AG09319 (cell line): ENCODE data around the gene VAC14.

Experiments
- DNase-seq: peaks from one replicate; pipeline ENCODE4 v3.0.0-alpha.2; 2010; ENCODE audit warnings: low read depth; ENCODE audit errors: extremely low read depth
- TF ChIP-seq, protein P1 (sequence below): IDR thresholded peaks from 2 replicates; pipeline ENCODE4 v1.5.1; 2011; ENCODE audit warnings: low read depth, mild to moderate bottlenecking, inconsistent platforms, low read length, moderate library complexity

The VAC14 gene

DNA sequence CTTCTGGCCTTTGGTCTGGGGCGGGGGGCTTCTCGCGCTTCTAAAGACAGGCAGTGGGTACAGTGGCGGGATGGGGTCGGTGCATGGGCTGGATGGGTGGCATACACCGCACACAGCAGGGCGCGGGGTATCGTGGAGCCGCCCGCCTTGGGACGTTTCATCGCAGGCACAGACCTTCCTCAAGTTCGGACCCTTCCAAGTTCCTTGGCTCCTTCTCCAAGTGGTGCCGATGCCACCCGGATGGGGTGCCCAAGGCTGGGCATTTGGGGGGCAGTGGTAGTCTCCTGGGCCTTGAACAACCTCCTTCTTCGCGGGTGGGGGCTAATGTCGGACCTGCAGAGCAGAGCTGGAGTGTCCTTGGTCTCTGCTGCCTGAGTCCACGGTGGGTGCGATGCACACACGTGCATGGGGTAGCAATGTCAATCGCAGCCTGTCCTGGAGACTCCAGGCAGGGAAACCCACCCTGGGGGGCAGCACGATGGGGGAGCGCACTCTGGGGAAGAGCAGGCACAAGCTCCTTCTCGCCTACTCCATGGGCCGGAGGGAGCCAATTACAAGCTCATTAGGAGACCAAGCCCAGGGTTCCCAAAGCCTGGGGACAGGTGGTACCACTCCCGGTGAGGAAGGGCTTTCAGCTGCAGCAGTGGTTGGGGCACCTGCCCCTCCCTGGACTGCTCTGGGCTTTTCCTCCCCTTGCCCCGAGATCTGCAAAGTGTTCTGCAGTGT, 114.4 kb downstream of the VAC14 start:
- TF ChIP-seq, protein P1, sequence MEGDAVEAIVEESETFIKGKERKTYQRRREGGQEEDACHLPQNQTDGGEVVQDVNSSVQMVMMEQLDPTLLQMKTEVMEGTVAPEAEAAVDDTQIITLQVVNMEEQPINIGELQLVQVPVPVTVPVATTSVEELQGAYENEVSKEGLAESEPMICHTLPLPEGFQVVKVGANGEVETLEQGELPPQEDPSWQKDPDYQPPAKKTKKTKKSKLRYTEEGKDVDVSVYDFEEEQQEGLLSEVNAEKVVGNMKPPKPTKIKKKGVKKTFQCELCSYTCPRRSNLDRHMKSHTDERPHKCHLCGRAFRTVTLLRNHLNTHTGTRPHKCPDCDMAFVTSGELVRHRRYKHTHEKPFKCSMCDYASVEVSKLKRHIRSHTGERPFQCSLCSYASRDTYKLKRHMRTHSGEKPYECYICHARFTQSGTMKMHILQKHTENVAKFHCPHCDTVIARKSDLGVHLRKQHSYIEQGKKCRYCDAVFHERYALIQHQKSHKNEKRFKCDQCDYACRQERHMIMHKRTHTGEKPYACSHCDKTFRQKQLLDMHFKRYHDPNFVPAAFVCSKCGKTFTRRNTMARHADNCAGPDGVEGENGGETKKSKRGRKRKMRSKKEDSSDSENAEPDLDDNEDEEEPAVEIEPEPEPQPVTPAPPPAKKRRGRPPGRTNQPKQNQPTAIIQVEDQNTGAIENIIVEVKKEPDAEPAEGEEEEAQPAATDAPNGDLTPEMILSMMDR: no peak
- DNase-seq: no peak

DNA sequence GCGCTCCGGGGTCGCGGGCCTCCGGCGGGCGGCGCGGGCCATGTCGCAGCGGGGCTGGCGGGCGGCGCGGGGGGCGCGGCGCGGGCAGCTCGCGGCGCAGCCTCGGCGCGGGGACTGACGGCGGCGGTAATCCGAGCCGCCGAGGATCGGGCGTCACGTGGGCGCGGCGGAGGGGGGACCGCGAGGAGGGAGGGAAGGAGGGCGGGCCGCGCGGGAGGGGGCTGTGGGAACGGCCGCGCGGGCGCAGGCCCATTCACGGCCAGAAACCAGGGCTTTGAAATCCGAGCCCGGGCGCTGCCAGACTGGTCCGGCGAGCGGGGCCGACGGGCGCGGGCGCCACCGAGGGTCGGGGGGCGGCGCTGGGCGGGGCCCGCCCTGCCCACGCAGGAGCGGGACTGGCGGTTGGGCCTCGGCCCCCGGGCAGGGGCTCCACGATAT, 115.0 kb downstream of the VAC14 start, which contains the start of gene MTSS2:
MTSS2 (minus strand) TSS at position 116 of the 438 bp plus-strand sequence. CDS start 262 bp downstream, outside the sequence.
- DNase-seq: peak; percentile 80
- TF ChIP-seq, protein P1: no peak

DNA sequence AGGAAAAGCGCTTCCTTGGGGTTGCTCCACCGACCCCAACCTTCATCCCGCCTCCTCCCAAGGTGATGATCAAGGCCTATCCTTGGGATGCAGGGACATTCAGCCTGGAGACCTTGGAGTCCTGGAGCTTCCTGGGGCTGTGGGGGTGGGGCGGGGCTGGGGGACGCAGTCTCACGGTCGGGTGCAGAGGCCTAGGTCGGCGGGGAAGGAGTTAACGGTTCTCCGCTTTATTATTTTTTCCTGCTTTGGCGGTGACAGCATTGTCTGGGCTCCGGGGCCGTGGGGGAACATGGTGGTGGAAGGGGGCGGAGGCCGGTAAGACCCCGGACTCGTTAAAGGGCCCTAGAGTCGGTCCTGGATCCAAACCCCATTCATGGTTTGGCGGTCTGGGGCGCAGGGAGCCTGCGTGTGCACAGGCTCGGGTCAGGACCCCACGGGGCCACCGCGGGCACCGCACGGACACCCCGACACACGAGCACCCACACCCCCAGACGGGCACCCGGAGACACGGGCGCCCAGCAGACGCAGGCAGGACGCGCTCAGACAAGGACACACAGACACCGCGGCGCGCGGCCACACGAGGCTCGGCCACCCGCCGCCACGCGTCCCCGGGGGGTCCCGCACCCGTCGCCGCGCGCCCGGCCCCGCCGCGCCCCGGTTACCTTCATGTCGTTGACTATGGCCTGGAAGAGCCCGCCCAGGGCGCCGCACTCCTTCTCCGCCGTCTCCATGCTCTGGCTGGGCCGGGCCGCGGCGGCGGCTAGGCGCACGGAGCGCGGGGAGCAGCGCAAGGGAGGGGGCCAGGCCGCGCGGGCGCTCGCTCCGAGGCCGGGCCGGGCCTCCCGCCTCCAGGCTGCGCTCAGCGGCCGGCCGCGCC, 115.7 kb downstream of the VAC14 start:
- DNase-seq: no peak
- TF ChIP-seq, protein P1: no peak

DNA sequence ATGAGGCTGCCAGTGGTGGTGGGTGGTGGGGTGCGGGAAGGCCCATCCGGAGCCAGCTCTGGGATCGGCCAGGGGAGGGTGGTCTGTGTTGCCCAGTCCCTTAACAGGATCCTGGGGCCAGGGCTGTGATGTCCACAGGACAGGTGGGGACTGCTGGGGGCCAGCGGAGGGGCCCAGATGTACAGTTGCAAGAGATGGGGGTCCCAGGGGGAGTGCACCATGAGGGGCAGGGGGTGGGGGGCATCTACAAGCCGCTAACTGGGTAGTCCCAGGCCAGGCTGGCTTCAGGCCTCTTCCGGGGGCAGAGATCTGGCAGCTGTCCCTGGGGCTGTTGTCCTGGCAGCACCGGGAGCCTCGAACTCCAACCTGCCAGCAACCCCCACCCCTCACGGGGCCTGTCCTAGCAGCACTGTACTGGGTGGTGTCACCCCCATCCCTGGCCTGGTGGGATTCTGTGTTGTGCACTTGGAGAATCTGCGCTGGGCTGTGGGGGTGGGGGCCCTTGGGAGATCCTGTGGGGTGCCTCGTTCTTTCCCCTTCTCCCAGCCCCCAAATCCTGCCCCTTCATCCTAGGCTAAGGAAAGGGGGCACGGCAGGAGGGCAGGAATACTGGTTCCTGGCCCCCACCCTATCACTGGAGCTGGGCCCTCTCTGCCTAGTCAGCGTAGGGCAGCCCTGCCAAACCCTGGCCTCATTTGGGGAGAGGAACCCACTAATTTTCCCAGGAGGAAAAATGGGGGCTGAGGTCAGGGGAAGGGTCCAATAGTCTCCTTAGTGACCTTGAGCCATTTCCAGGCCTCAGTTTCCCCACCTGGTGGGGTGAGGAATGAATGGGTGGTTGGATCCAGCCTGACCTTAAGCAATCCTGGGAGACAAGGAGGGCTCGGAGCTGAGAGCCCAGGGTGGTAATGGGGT, 116.6 kb downstream of the VAC14 start:
- TF ChIP-seq, protein P1: no peak
- no peak for DNase-seq

DNA sequence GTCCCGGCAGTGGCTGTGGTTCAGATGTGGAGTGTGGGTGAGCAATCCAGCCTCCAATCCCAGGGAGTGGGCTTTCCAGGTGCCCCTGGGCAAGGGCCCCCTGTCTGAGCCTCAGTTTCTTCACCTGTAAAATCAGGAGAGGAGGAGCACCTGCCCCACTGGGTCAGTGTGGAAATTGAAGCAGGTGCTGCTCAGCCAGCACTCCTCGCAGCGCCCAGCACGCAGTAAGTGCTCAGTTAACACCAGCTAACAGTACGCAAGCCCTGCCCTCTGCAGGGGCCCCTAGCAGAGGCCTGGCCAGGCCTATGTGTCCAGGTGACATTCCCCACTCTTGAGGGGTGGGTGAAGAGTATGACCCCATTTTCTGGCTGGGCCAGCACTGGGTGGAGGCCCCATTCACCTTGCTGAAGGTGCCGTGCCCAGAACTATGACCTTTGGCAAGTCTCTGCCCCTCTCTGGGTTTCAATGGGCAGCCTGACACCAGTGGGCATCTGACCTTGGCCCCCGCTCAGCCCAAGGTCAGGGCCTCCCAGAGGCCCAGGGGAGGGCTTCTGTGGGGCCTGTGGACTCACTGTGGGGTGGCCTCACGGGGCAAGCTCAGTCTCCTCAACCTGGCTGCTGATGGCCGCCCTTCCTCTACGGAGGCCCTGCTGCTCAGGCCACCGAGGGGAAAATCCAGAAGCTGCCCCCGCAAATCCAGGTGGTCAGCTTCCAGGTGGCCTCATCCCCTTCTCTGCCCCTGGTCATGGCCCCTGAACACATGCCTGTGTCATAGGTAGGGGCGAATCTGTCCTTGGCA, 117.6 kb downstream of the VAC14 start:
- TF ChIP-seq, protein P1: no peak
- DNase-seq: no peak
